NCI-H460 (cell line): ENCODE data around the gene SLN. TPM values are rescaled to one million over a fixed set of nuclear protein-coding genes. Genes with fewer than 3 reads are reported as not detected.
"Not testable (repeated sequence)": the region's sequence is repeated elsewhere in the genome, so short reads cannot be mapped to it uniquely, and the experiment has no call there.

Experiments
- DNase-seq: peaks from one replicate; pipeline ENCODE4 v3.0.0-alpha.2; 2016; ENCODE audit warnings: low read depth; ENCODE audit errors: extremely low read depth
- polyA plus RNA-seq: library from polyadenylated mRNA; depleted of rRNA; stranded (reverse); fragments of >200 nt; gene quantifications from 2 replicates; pipeline ENCODE4 v1.2.3, GENCODE V29; 2014; cell fraction: nucleus; rRNA removed
- total RNA-seq: library from RNA; depleted of rRNA; stranded (reverse); fragments of >200 nt; shearing (Covaris generic); gene quantifications from 2 replicates; pipeline ENCODE4 v1.2.3, GENCODE V29; 2014; rRNA removed

Gene SLN
- total RNA-seq = not detected in 2 replicates
- not detected in 2 replicates for polyA plus RNA-seq

DNA sequence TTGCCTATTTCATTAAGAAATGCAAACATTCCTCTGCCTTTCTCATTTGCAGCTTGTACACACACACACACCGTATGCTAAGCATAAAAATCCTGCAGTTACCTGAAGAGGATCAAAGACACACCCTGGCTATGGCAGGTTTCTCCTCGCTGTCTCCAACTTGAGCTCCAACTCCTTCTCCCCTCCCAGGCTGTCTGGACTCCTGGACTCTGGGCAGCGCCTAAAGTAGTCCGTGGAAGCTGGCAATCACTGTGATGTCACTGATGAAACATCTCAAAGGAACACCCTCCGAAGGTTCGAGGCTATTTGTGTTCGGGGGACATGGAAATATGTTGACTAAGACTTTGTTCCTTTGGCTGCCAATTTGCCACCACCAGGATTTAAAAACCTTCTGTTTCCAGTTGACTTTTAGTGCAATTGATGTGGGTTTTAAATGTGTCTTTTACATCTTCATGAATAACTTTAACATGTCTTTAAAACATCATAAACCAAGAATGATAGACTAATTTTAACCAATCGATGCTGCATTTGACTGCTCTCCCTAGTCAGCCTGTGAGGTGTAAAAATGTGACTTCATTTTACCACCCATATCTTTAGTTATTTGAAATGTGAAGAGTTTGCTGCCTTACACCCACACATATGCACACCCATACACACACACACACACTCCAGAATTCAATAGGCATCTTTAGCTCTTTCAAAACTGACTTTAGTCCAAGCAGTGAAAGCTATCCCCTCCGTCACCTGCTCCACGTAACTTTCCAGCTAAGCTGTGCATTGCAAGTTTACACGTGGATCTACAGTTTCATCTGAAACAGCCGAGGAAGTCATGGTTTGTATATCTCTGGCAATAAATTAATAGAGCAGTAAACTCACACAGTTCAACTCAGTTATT, at the start of gene SLN:
TSS of gene SLN (minus strand) at position 196 of the 895 bp plus-strand sequence.
- DNase-seq = no peak

DNA sequence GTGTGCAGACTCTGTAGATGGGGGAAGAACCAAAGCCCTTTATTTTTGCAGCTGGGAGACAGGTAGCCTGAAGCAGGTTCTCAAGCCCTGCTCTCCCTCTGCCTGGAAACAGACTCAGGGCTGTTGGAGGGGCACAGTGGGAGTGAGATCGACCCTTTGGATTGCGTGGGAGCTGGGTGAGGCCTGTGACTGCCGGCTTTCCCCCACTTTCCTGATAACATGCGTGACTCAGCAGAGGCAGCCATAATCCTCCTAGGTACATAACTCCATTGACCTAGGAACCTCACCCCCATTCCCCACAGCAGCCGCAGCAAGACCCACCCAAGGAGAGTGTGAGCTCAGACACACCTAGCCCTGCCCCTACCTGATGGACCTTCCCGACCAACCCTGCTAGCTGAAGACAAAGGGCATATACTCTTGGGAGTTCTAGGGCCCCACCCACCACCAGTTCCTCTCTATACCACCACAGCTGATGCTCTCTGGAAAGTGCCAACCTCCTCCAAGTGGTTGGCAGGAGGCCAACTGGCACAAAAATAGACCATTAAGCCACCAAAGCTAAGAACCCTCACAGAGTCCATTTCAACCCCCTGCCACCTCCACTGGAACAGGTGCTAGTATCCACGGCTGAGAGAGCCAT, 47.0 kb upstream of the SLN start:
- not testable (repeated sequence) for DNase-seq

DNA sequence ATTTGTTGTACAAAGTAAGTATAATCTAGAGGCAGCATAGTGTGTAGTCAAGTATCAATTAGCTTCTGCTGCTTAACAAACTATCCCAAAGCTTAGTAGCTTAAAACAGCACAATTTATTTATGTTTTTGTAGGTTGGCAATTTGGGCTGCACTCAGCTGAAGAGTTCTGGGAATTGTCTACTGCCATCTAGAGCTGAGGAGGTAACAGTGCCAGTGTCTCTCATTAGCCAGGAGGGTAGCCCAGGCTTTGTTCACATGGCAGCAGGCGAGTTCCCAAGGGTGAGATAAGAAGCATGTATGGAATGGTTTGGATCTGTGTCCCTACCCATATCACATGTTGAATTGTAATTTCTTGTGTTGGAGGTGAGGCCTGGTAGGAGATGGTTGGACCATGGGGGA, 45.8 kb upstream of the SLN start:
- DNase-seq = no peak

DNA sequence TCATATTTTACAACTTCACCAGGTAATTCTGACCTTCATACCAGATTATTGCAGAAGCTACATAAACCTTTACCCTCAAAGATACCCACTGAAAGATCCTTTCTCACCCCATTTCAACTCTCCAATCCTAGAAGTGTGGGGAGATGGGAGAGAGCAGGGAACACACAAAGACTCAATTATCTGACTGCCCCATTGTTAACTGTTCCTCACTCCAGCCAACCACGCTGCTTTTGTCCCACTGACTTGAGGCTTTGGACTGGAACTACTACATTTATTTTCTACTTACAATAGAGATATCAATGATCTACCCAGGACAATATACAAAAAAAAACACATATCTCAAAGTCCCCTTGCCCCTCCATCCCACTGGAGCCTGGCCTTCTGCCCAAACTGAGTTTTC, 44.7 kb upstream of the SLN start:
- no peak for DNase-seq

DNA sequence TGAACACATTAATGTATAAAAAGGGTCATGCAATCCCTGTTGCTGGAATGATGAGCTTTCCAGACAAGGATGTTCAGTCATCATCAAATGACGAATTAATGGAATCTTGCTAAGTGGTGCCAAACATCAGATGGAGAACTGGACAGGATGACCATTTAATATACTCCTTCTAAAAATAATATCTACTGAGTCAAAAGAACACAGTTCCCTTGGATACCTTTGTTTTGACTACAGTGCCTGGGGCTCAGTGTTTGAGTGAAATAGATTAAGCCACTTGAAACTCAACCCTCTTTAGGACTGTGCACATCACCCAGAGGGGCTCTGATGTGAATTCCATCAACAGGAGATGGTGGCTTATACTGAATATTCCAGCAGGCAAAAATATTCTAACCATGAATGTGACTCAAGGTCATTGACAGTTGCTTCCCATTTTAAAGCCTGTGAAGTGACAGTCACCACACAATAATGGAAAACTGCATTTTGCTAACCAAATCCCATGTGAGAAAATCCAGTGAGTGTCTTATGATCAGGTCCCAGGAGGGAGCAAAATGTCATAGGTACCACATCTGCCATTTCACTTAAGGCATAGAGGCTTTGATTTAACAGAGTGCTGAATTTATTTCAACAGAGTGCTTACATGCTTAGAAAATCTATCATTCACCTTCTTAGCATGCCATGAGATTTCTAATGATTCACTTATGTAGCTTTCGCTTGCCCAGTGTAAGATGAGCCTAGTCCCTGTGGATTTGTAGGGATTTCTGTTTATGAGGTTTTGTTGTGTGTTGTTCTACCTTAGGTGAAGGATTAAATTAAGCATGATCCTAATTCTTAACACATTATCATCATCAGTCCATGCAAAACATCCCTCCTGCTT, 41.3 kb upstream of the SLN start:
- DNase-seq = no peak

DNA sequence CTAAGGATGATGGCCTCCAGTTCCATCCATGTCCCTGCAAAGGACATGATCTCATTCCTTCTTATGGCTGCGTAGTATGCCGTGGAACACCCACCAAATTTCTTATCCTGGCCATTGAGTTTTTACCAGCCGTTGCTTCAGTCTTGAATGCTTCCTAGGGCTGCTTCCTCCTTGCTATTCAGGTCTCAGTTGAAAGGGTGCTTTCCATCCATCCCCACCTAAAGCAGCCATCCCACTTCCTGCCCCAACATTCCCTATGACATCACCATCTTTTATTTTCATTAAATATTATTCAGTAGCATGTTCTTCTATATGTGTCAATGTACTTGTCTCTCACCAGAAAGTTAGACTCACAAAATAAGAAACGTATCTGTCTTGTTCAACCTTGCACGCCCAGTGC, 40.7 kb upstream of the SLN start:
- no peak for DNase-seq

DNA sequence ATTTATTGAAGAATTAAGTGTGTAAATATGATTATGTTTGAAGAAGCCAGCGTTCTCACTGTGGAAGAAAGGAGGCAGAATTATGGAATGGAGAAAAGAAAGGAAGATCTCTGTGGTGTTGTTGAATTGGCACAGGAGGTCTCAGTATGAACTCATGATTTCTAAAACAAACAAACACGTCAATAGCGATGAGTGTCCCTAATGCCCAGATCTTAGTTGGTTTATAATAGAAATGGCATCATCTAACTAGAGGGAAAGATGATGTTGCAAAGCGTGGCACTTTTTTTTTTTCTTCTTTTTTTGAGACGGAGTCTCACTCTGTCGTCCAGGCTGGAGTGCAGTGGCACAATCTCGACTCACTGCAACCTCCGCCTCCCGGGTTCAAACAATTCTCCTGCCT, 39.2 kb upstream of the SLN start:
- no peak for DNase-seq

DNA sequence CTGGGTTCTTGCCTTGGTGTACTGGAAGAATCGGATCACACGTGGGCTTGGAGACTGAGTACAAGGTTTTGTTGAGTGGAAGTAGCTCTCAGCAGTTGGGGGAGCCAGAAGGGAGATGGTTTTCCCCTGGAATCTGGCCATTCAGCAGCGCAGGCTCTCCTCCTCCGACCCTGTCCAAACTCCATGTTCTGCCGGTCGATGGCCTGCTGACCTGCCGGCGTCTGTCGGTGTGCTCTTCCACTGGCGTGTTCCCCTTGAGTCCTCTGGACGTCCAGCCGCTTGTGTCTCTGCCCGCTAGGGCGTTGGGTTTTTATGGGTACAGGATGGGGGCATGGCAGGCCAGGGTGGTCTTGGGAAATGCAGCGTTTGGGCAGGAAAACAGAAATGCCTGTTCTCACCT, 38.5 kb upstream of the SLN start:
- no peak for DNase-seq

DNA sequence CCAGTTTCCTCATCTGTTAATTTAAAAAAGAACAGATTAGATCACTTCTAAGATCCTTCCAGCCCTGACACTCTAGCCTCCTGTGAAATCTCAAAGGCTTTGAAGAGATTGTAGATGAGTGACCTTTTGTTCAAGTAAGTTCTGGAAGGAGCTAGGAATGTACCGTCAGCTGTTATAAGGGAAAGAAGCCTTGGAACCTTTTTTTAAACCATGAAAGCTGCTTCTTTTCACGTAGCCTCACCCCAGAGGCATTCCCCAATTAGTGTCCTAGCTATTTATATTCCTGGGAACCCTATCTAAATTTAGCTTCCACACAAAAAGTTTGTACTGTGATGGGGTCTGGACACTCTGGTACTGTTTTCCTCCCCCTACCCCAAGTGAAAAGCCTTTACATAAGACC, 35.8 kb upstream of the SLN start:
- no peak for DNase-seq

DNA sequence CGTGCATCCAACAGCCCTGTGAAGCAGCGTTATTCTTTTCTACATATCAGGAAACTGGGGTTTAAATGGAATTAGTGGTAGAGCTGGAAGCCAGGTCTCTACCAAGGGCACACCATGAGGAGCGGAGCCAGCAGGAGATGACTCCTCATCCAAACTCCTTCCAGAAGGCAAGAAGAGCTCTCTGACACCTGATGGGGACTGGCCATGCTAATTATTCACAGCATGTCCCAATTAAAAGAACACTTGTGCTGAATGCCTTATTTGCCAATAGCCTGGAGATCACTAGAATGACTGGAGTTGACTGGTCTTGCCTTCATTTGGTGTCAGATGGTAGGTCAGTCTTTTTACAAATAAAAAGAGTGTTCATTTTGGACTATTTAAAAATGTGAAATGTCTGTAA, 32.9 kb upstream of the SLN start:
- DNase-seq = no peak

DNA sequence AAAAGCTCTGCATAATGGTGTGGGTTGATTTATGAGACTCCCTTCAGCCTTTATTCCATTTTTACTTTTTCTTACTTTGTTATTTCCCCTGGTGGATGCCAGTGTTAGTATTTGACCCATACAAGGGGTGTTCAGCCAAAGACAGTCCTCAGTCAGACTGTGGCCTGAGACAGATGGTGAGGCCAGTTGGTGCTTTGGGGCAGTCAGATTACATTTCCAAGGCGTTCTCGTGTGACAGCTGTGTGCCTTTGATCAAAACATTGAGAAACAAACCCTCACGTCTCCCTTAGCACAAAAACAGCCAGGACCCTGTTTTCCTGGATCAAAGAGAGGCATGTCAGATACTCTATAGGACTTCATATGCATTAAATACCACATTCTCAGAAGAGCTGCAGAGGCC, 31.3 kb upstream of the SLN start:
- no peak for DNase-seq

DNA sequence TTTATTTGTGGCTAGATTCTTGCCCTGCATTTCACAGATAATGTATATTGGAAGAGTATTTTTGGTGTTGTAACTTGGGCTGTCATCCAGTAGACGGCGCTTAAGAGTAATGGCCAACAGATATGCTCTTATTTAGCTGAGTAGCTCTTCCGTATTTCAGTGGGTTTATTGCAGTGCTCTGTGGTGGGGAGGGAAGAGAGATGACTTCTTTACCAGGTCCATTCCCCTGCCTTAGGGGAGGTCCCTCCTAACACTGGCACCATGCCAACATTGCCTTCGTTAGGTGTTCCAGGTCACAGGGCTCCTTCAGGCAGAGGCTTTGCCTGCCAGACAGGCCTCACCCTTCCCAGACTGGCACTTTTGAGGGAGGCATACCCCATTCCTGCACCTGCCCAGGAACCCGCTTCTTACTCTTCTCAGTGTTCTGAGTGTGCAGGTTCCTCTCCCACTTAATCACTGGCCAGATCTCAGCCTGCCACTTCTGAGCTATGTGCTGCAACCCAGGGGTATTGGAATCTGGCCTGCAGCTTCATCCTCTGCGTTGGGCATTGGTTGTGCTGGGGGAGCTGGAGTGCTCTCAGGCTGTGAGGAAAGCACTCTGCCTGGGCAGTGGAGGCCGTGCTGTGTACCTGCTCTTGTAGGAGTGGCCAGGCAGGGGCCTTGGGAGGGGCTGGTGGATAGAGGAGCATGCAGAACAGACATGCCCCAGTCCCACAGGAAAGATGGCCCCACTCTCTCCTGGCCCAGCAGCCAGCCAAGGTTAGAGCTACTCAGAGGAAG, 29.4 kb upstream of the SLN start:
- peak; percentile 3 for DNase-seq

DNA sequence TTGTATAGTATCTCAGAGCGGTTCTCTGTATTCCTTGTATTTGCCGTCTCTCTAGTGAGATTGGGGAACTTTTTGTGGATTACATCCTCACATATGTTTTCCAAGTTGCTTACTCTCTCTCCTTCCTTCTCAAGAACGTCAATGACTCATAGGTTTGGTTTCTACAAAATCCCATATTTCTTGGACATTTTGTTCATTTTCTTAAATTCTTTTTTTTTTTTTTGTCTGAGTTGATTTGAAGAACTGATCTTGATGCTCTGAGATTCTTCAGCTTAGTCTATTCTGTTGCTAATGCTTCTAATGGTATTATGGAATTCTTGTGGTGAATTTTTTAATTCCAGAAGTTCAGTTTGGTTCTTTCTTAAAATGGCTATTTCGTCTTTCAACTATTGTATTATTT, 28.4 kb upstream of the SLN start:
- DNase-seq = no peak

DNA sequence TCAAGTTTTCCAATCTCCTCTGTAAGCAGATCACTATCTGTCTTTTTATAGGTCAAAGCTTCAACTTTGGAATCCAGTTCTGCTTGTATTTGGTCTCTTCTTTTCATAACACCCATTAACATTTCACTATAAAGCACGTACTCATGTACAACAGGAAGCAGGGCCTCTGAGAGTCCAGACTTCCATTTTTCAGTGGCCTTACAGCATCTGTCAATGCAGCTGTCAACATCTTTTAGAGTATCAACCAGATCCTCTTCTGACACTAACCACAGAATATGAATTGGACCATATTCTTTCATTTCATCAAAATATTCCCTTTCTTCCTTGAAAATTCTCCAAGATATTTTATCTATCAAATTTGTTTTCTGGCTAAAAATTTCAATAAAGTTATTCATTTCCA, 24.7 kb upstream of the SLN start:
- no peak for DNase-seq

DNA sequence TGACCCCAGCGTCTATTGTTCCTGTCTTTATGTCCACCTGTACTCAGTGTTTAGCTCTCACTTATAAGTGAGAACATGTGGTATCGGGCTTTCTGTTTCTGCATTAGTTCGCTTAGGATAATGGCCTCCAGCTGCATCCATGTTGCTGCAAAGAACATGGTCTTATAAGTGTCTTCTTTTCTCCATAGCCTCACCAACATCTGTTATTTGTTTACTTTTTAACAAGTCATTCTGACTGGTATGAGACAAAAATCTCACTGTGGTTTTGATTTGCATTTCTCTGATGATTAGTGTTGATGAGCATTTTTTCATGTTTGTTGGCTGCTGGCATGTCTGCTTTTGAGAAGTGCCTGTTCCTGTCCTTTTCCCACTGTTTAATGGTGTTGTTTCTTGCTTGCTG, 21.7 kb upstream of the SLN start:
- no peak for DNase-seq

DNA sequence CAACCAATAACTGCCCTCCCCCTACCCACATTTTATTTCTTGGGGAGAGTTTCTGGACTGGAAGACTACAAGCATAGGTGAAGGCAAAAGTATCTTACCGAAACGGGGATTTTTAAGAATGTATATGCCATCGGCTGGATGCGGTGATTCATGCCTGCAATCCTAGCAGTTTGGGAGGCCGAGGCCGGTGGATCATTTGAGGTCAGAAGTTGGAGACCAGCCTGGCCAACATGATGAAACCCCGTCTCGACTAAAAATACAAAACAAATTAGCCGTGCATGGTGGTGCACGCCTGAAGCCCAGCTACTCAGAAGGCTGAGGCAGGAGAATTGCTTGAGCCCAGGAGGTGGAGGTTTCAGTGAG, 20.8 kb upstream of the SLN start:
- DNase-seq = no peak

DNA sequence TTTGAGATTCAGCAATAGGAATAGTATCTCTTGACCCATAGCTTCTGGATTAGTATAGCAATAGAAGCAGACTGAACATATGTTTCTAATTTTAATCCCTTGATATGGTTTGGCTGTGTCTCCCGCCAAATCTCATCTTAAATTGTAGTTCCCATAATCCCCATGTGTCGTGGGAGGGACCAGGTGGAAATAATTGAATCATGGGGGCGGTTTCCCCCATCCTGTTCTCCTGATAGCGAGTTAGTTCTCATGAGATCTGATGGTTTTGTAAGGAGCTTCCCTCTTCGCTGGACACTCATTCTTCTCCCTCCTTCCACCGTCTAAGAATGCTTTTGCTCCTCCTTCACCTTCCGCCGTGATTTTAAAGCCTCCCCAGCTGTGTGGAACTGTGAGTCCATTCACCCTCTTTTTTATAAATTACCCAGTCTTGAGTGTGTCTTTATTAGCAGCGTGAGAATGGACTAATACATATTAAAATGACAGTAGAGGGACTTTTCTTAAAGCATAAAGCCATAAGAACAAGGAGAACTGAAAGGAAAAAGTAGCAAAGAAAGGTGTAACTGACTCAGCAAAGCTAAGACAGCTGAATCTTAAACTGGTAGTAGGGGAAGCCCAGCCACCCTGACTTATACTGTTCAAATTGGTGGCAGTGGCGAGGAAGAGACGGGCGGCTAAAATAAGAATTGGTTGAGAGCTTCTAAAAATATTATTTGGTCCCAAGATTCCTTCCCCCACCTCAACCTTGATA, 20.3 kb upstream of the SLN start:
- DNase-seq = no peak

DNA sequence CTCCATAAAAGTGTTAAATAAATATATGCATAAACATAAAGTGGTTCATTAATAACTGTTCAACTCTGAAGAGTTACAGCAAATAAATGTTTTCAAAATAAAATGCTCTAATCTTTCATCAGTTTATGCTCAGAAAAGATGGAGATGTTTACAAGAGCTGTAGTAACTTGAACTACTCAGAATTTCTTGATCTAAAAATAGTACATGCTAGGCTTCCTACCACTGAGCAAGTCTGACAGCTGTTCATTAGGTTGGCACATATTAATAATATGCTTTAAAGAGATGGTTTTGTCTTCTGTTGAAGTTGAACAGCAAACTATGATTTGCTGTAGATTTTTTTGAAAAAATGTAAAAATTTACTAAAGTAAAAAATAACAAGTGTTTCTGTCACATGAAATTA, 10.8 kb upstream of the SLN start:
- no peak for DNase-seq

DNA sequence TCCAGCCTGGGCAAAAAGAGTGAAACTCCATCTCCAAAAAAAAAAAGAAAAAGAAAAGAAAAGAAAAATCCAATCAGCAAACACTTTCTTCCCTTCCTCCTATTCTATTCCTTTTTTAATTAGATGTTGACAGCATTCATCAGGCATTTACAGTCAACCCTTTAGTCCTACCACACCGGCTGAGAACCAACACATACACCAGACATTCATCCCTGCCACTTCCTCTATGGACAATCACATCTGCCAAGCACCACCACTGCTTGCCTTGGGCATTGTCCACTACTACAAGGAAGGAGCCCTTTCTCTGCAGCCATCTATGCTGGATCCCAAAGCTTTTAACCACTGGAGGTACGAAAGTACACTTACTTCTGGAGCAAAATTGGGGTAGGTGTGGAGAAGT, 9.4 kb upstream of the SLN start:
- no peak for DNase-seq

DNA sequence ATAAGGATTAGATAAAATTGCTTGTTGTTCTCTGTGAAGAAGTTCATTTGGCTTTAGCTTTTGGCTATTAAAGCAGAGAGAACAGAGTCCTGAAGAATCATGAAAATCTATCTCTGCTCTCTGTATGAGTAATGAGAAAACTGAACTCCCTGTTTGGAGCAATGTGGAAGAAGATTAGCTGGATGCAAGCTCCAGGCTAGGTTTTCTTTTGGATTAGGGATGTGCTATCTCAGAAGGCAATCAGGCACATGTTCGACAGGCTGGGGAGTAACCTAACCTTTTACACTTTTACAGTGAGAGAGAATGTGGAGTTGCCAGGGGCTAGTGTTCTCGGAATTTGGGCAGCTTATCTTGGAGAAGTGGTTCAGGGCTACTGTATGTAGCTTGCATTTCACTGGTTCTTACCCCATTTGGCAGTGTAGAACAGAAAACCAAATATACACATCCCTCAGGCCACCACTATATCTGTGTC, 8.5 kb upstream of the SLN start:
- no peak for DNase-seq
